GM21529 (cell line): ENCODE data around the gene ZSCAN29.

ENCODE experiments used
- ATAC-seq: cut with Tn5 transposase; IDR thresholded peaks from one replicate; pipeline ENCODE4 v1.9.1; 2021; ENCODE audit not compliant: unreplicated experiment

Gene ZSCAN29

DNA sequence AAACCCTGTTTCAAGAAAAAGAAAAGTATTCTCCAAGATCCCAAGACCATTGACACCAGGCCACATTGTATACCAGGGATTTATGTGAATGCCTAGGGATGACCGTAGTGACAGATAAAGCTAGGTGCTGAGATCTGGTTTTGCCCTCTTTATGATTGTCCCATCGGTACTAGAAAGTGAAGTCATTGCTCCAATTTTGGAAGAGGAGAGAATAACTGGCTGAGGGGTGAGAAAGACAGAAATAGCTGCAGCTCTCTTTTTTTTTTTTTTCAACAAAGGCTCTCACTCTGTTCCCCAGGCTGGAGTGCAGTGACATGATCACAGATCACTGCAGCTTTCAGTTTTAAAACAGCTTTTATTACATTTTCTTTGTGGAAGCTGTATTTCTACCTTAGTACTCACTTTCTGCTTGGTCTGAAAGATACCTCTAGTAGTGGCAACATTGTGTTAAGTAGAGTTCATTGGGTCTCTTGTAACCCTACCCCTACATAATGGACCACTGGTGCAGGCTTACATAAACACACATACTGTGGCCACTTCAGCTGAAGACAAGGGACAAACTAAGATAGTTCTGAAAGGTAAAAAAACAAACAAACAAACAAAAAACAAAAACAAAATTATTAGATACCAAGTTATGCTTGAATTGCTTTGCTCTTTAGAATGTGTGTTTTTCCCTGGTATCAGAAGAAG, 18.0 kb downstream of the ZSCAN29 start:
- ATAC-seq, result no peak

DNA sequence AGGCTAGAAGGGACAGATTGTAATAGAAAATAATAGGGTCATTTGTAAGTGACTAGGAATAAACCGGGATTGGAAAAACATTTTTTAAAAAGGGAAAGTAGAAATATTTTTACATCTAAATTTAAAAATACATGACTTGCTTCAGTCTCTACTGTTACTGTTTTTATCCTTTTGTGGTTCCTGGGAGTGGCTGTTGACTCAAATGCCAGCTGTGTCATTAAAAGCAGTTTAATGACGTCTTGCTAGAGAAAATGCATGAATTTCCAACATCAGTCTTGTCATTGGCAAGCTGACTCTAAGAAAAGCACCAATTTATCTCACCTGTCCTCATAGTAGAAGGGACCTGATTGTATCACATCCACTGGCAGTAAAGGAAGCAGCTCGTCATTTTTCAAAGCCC, 23.7 kb downstream of the ZSCAN29 start:
- no peak for ATAC-seq

DNA sequence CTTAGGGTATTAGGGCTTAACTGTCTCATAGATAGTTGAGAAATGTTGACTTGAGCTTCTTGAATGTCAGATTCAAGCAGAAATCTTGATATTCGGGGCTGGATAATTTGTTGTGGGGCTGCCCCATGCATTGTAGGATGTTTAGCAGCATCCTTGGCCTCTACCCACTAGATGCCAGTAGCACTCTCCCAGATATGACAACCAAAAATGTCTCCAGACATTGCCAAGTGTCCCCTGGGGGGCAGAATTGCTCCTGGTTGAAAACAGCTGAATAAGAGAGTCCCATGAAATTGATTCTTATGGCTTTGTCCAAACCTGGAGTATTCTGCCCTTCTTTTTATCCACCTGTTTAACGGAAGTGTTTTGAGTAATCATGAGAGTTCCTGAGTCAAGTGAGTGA, 24.5 kb downstream of the ZSCAN29 start:
- no peak for ATAC-seq

DNA sequence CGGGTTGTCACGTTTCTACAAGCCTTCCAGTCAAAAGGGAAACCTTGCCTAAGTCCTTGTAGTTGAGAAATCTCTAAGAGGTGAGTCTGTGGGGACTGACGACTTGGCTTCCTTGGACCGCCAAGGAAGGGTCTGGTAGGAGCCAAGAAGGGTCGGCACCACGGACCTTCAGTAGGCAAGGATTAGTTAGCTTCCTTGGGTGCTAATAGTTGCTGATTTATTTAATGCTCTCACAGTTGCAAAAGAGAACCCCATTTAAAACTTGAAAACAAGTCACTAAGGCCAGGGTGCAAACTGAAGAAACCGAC, 40.1 kb downstream of the ZSCAN29 start:
- peak; percentile 19 for ATAC-seq

DNA sequence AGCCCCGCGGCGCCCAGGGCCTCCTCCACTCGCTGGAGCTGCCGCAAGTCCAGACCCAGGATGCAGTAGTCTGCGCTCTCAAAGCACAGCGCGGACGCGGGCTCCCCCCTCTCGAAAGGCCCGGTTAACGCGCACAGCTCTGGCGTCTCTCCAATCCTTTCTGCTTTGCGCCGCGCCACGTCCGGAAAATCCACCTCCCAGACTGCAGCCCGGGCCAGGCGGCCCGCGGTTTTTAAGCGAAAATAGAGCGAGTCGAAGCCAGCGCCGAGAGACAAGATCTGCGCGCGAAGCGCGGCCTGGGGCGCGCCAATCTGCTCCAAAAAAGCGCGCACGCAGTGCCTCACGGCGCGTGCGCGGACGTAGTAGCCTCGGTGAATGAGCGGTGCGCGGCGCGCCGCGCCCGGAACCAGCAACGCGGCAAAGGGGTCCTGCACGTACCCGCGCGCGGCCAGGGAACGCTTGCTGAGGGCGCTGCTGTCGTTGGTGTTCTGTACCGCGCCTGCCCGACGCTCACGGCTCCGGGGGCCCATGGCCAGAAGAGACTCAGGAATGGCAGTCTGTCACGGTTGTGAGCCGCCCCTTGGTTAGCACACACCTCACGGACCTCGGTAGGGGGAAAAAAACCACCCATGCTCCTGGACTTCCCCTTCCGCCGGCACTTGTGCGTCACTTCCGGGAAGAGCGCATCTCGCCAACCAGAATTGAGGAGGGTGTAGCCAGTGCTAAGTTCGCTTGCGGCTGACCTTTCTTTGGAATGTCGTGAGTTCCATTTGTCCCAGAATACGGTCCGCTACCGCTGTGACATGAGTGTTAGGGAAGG, 40.7 kb downstream of the ZSCAN29 start, which contains the start of gene LCMT2:
Gene LCMT2, minus strand, starts transcription at position 614 of the 820 bp plus-strand sequence. Its CDS starts 84 bp downstream, at position 530.
- ATAC-seq, result peak; percentile 94

DNA sequence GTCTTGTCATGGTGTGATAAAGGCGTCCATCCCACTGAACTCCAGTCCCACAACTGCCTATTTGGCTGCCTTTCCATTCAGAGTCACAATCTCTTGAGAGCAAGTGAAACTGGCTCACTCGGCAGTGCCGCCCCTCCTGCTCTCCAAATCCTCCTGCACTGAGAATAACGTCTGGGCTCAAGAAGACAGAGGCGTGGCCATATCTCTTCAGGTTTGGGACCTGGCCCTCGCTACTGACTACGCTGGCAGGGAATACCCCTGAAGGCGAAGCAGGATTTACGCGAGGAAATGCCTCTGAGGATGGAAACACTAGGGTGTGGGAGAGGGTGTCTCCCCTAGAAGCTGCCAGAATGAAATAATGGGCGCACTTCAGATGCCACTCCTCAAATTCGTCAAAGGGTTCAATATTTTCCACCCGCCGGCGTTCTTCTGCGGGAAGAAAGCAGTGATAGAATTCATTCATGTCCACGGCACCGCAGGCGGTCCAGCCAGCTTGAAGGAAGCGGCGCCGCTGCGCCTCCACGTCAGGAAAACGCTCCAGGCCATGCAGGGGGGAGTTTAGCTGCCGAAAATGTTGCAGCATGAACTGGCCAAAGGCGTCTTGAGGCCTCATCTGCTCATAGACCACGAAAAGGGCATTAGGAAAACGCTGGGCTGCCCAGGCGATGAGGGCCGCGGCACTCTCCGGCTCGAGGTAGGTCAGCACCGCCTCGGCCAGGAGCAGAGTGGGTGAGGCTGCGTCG, 41.5 kb downstream of the ZSCAN29 start:
- no peak for ATAC-seq

DNA sequence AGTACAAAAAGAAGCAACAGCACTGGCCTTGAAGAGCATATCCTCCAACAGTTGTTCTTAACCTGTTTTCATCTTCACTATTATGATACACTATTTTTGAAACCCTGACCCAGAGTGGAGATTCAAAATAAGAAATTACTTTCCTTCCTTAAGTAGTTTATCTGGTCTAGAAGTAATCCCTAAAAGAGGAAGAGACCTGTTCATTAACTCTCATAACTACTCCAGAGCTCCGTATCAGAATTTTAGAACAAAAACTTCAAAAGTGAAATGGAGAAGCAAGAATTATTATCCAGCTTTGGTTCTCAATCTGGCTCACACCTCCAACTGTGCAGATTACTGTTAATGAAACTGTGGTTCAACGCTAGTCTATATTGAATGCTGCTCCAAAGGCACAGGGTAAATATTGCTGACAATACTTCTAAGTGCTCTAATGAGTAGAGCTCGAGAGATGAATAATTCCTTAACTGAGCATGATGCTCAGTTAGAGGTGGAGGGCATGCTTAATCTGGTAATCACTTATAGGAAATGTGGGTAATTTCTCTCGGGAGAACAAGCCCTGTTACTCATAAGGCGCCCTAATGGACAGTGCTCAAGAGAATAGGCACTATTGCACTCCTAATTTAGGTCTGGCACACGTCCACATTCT, 45.7 kb downstream of the ZSCAN29 start:
- ATAC-seq, result no peak

DNA sequence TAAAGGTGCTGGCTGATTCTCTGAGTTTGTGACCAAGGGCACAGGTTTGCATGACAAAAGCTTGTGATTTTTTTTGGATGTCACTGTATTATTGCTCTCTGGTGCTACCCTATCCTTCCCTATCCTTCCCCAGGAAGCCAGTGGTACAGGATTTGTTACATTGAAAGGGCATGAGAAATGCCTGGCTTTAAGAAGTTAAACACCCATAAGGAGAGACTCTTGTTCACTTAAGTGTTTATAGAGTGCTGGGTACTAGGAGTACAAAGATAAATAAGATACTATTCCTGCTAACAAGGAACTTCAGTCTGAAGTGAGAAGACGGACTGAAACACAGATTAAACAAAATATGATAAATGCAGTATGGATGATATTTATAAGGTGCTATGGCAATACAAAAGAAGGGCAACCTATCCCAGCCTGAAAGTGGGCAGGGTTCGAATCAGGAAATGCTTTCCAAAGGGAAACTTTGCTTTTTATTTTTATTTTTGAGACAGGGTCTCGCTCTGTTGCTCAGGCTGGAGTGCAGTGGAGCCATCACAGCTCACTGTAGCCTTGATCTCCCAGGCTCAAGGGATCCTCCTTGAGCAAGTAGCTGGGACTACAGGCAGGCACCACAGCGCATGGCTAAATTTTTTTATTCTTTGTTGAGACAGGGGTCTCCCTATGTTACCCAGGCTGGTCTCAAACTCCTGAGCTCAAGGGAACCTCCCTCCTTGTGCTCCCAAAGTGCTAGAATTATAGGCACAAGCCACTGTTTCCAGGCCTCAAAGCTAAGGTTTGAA, 51.7 kb downstream of the ZSCAN29 start:
- no peak for ATAC-seq

DNA sequence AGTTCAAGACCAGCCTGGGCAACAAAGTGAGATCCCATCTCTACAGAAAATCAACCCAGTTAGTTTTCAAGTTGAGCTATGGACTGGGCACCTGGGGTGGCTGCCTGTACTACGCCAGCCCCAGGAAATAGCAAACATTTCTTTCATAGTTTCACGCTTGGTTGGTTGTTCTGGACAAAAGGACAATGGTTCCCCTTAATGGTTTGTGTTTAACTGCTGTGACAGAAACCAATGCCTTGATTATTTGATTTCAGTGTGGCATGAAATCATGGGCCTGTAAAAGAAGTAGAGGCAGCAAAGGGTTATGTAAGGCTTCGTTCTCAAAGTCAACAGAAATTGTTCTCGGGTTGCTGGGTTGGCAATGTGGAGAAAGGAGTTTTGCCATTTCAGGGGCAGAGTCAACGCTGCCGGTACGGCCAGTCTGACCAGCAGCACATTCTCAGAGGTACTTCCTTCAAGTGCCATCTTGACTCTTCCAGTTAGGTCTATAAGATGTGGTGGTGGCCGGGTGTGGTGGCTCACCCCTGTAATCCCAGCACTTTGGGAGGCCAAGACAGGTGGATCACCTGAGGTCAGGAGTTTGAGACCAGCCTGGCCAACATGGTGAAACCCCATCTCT, 53.2 kb downstream of the ZSCAN29 start:
- ATAC-seq, result no peak

DNA sequence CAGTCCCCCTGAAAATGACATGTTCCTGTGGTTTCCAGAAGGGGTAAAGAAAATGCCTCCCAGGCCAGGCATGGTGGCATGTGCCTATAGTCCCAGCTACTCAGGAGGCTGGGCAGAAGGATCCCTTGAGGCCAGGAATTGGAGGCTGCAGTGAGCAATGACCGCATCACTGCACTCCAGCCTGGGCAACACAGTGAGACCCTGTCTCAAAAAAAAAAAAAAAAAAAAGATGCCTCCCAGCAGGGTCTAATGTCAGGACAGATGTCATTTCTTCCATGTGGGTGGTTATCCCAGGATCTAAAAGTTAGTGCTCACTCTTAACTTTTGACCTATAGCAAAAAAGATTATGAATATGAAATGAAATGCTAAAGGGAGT, 53.9 kb downstream of the ZSCAN29 start:
- no peak for ATAC-seq

DNA sequence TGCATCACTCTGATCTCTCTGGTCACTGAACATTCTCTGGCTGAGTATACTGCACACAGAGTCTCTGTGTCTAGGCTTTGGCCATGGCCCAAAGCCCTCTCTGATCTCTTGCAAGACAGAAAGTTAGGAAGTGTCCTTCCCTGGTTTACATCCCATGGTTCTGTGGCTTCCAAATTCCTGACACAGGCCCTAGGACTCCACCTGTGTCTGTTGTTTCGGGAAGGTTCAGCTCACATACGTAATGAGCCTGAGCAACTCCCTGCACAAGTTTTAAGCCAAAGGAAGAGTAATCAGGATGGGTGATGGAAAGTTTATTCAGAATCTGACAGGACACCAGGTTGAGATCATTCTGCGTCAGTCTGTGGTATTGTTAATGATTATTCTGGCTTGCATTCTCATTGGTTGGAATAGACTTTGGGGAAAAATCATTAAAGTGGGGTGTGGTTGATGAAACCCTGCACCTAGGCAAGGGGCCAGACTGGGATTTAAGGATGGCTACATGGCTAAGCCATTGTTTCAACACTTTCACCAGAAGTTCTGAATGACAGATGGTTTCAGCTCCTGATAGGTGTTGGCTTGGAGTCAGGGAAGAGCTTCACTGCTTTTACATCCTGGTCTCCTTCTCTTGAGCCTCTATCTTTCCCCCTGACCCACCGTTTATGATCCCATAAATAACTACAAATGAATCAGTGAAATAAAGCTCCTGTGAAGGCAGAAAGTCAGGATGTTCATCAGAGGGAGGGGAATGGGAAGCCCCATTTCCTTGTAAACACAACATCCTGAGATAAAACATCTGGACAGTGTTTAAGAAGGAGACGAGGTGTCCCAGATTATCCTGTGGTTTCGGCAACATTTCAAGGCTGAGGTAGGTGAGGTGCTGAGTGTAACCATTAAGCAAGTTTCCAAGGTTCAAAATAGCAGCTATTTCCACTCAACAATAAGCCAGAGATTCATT, 54.5 kb downstream of the ZSCAN29 start:
- ATAC-seq, result no peak

DNA sequence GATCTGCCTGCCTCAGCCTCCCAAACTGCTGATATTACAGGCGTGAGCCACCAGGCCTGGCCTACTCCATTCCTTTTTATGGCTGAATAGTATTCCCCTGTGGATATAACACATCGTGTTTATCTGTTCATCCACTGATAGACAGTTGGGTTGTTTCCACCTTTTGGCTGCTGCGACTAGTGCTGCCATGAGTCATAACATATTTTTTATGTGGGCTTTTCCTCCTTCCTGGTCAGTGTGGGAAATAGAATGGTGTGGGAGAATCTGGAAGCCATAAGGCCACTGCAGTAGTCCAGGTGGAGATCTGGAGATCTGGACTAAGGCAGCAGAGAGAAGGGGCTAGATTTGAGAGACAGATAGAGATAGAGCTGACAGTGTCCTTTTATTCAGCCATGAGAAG, 56.7 kb downstream of the ZSCAN29 start:
- ATAC-seq, result no peak

DNA sequence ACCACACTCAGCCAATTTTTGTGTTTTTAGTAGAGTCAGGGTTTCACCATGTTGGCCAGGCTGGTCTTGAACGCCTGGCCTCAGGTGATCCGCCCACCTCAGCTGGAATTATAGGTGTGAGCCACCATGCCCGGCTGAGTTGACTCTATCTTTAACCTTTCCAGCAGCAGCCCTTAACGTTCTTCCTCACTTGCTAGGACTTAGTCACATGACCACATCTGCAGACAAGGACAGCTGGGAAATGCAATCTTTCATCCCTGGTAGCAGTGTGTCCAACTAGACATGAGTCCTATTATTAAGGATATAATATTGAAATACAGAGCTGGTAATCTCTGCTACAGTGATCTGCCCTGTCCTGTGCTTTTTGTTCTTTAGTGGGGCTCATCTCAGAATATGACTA, 58.5 kb downstream of the ZSCAN29 start:
- ATAC-seq, result no peak
